Kidney capillary endothelial cell (primary cell): ENCODE results near the gene TPI1.
"Not testable (repeated sequence)": the region's sequence is repeated elsewhere in the genome, so short reads cannot be mapped to it uniquely, and the experiment has no call there.

Source experiments
- DNase-seq: peaks from one replicate; pipeline ENCODE4 v3.0.0-alpha.2; 2018; ENCODE audit warnings: low spot score

The TPI1 gene

GRCh38 chr12:6869049-6870021, 2.0 kb downstream of the TPI1 start:
- peak; percentile 53 for DNase-seq

DNA sequence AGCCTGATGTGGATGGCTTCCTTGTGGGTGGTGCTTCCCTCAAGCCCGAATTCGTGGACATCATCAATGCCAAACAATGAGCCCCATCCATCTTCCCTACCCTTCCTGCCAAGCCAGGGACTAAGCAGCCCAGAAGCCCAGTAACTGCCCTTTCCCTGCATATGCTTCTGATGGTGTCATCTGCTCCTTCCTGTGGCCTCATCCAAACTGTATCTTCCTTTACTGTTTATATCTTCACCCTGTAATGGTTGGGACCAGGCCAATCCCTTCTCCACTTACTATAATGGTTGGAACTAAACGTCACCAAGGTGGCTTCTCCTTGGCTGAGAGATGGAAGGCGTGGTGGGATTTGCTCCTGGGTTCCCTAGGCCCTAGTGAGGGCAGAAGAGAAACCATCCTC, 3.0 kb downstream of the TPI1 start:
- DNase-seq: not testable (repeated sequence)

- no peak for DNase-seq
These were observed 4.0 kb downstream of the TPI1 start for GRCh38 chr12:6871052-6871957.

- peak; percentile 87 for DNase-seq
These were observed 5.0 kb downstream of the TPI1 start for GRCh38 chr12:6872073-6873048.

DNA sequence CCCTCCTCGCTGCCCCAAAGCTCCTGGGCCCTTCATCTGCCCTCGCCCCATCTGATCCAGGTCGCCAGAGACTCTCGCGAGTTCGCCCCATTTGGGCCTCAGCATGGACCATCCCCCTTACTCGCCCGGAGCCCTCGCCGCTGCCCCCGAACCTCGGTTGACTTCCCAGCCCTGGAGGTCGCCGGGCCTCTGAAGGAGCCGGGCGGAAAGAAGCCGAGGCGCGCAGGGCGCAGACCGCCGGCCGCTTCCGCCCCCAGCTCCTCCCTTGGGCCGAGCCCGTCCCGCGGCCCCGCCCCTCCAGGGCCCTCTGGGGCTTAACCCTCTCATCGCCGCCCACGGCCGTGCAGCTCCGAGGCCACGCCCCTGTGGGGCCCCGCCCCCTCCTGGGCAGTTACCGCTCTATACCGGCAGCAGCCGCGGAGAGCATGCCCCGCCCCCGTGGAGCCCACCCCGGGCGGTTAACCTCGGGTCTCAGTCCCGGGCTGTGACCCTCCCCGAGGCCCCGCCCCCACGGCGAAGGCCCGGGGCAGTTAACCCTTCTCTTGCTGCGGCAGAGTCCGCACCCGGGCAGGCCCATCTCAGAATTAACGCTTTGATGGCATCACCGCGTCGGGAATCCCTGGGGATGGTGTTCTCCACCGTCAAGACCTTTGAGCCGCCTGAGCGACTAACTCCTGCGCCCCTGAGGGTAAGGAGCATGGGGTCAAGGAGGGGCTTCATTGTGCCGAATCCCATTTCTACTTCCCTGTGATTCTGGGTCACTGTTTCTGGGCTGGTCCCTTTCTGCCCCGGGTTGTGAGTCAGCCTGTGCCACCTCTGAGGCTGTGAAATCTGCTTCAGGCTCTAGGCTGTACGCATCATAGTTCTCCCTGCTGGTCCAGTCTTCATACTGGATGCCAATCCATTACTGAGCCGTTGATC, 6.0 kb downstream of the TPI1 start, which contains the start of gene SPSB2:
Gene SPSB2 (minus strand): TSS at position 210 of the 921 bp plus-strand sequence. CDS start 402 bp downstream, outside the sequence.
- peak; percentile 94 for DNase-seq

- not testable (repeated sequence) for DNase-seq
These were observed 6.7 kb downstream of the TPI1 start for GRCh38 chr12:6874015-6874368.

GRCh38 chr12:6879824-6880223, 12.5 kb downstream of the TPI1 start:
- not testable (repeated sequence) for DNase-seq

DNA sequence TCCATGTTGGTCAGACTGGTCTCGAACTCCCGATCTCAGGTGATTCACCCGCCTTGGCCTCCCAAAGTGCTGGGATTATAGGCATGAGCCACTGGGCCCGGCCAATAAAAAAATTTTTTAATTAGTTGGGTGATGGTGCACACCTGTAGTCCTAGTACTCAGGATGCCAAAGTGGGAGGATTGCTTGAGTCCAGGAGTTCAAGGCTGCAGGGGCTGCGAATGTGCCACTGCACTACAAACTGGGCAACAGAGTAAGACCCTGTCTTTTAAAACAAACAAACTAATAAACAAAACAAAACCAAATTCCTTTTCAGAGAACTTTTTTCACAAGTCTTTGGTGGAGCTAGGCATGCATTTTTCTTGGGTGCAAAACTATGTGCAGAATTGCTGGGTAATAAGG, 15.9 kb downstream of the TPI1 start:
- no peak for DNase-seq

DNA sequence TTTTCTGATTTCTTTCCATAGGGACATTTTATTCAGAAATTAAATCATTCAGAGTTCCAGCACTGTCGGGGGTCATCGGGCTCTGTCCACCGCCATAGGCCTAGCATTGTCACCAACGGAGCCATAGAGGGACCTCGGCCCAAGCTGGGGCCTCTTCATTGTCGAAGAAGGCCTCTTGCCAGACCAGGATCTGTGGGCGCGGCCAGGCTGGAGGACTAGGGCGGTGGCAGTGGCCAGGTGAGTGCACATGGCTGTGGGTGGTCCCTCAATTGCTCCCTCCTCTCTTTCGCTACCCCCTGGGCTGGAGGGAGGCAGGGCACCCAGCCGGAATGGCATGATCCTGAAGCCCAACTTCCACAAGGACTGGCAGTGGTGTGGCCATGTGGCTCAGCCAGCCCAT, 16.4 kb downstream of the TPI1 start:
- no peak for DNase-seq

GRCh38 chr12:6884539-6884938, 17.2 kb downstream of the TPI1 start:
- DNase-seq: no peak

GRCh38 chr12:6886206-6886999, 19.1 kb downstream of the TPI1 start:
- not testable (repeated sequence) for DNase-seq

- DNase-seq: no peak
These were observed 20.1 kb downstream of the TPI1 start for GRCh38 chr12:6887460-6887859.

DNA sequence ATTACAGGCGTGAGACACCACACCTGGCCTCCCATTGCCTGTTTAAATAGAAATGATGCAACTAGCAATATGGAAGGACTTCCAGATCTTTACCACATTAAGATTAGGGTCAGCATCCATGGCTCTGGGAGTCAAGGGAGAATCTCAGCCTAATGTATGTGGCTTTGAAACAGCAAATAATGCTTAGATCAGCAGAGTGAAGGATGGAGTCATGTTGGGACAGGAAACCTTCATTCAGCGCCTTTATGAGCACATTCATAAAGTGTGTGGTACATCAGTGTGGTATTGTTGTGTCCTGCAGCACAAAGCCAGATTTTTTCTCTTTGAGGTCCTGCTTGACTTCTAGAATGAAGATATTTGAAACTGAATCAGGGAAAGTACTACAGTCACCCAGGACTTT, 21.0 kb downstream of the TPI1 start:
- DNase-seq: no peak

GRCh38 chr12:6888794-6889193, 21.5 kb downstream of the TPI1 start:
- not testable (repeated sequence) for DNase-seq

DNA sequence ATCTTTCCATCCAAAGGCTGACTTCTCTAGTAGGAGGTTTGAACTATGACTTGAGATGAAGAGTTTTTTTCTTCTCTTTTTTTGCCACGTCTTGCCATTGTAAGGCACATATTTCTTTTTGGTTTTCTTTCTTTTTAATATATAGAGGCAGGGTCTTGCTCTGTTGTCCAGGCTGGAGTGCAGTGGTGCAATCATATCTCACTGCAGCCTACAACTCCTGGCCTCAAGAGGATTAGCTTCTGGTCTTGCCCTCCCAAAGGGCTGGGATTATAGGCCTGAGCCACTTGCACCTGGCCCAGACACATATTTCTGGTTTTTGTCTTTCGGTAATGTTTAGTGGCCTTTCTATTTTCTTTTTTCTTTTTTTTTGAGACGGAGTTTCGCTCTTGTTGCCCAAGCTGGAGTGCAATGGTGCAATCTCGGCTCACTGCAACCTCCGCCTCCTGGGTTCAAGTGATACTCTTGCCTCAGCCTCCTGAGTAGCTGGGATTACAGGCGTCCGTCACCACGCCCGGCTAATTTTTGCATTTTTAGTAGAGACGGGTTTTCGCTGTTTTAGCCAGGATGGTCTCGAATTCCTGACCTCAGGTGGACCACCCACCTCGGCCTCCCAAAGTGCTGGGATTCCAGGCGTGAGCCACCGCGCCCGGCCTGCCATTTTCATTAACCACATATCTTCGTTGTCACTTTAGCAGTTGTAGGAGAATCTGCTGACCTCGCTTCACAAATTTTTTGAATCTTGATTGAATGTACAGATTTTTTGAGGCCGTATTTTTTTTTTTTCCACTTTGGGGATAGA, 22.6 kb downstream of the TPI1 start:
- DNase-seq: not testable (repeated sequence)

- peak; percentile 96 for DNase-seq
These were observed 23.7 kb downstream of the TPI1 start for GRCh38 chr12:6890789-6891645.

- DNase-seq: no peak
These were observed 24.3 kb downstream of the TPI1 start for GRCh38 chr12:6891646-6892001.

GRCh38 chr12:6892683-6893082, 25.4 kb downstream of the TPI1 start:
- not testable (repeated sequence) for DNase-seq
